ENCODE data around the gene TATDN2.

The TATDN2 gene

DNA sequence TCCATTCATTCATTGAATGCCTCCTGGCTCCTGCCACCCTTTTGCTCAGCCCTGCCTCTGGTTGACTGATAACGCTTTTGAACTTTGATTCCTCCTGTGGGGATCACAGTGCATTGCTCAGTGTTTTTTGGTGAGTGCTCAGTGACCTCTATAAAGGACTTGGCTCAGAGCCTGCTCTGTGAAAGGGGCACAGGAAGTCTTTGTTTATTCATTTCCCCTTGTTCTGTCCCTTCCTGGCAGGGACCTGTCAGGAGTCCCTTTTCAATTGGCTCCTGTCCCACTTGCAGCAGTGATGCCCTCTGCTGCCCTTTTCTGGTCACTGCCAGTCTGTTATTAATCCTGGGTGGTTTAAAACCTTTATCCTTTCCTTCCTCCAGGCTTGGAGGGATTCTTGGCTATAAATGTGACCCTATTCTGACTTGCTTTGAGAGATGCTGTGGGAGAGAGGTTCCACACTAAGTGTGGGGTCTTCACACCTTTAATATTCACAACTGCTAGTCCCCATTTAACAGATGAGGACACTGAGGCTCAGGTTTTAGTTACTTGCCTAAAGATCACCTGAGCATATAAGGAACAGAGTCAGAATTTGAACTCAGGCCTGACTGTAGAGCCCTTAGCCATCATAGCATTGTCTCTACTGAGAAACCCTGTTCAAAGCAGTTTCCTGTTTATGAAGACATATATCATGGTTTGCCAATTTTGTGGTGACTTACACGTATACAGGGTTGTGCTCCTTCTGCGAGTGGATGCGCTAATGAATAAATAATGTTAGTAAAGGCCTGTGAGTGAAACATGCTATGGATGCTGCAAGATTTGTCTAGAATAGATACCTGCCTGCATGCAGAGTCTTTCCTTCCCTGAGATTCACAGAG is 23.2 kb upstream of the TATDN2 start:
- ChIA-PET CTCF (no interaction called here), POLR2A (ENCODE audit: low non-redundant PET) (no interaction called here)
- peak; percentile 42 for DNase-seq (ENCODE audit: low spot score)
- H3K27ac ChIP-seq, result no peak overlapping the region
- TF ChIP-seq, protein P1, sequence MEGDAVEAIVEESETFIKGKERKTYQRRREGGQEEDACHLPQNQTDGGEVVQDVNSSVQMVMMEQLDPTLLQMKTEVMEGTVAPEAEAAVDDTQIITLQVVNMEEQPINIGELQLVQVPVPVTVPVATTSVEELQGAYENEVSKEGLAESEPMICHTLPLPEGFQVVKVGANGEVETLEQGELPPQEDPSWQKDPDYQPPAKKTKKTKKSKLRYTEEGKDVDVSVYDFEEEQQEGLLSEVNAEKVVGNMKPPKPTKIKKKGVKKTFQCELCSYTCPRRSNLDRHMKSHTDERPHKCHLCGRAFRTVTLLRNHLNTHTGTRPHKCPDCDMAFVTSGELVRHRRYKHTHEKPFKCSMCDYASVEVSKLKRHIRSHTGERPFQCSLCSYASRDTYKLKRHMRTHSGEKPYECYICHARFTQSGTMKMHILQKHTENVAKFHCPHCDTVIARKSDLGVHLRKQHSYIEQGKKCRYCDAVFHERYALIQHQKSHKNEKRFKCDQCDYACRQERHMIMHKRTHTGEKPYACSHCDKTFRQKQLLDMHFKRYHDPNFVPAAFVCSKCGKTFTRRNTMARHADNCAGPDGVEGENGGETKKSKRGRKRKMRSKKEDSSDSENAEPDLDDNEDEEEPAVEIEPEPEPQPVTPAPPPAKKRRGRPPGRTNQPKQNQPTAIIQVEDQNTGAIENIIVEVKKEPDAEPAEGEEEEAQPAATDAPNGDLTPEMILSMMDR (conservative IDR thresholded peaks at IDR 0.05; ENCODE audit: low read depth), result peak; percentile 87

DNA sequence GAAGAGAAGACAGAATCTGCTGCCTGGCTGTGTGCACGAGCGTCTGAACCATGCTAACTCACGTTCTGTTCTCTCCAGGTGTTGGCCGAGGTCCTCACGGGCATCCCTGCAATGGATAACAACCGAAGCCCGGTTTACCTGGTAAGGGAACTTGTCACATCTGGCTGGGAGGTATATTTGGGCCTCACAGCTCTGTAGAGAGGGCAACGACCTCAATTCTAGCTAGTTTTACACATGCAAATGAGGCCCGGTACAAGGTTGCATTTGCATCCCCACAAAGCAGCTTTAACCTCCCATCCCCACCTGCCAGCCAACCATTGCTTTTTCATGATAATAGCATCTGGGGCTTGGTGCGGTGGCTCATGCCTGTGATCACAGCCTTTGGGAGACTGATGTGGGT is 22.0 kb upstream of the TATDN2 start:
- H3K27ac ChIP-seq, result no peak overlapping the region
- TF ChIP-seq, protein P1 (conservative IDR thresholded peaks at IDR 0.05; ENCODE audit: low read depth), result no peak
- ChIA-PET CTCF (interaction anchor here (0.7 kb wide), 1 partner anchor 510 kb away, joined by 3 read pairs; no protein-coding TSS in a partner anchor), POLR2A (ENCODE audit: low non-redundant PET) (no interaction called here)
- DNase-seq (ENCODE audit: low spot score), result no peak

DNA sequence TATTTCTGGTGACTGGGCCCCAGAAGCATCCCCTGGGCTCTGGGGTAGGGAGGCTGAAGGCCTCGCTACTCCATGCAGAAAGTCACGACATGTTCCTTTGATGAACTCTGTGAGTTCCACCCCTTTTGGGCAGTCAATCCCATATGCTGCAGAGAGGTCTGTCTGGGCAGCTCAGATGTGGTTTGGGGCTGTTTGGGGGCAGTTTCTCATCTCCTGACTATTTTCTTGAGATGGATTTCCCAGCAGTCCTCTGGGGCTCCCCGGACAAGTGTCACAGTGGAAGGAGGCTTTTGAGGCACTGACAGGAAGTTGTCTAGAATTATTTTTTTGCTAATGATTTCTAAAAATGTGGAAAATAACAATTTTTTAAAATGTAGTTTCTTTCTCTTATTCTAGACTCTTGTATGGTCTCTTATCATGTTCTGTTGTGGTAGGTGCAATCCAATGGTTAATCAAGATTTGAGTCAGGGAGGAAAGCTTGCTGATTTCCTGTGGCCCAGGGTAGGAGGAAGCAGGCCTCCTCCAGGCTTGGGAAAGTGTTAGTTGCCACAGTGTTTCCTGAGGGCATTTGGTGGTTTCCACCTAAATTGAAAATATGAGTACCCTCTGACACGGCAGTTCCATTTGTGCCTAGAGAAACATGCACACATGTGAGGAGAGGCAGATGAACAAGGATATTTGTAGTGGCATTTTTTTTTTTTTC is 19.9 kb upstream of the TATDN2 start:
- POLR2A ChIA-PET (ENCODE audit: low non-redundant PET), result no interaction called here
- no peak for DNase-seq (ENCODE audit: low spot score)
- TF ChIP-seq, protein P1 (conservative IDR thresholded peaks at IDR 0.05; ENCODE audit: low read depth), result no peak
- CTCF ChIA-PET, result interaction anchor here (0.6 kb wide), 1 partner anchor 264 kb away, joined by 4 read pairs; no protein-coding TSS in a partner anchor
- no peak overlapping the region for H3K27ac ChIP-seq

DNA sequence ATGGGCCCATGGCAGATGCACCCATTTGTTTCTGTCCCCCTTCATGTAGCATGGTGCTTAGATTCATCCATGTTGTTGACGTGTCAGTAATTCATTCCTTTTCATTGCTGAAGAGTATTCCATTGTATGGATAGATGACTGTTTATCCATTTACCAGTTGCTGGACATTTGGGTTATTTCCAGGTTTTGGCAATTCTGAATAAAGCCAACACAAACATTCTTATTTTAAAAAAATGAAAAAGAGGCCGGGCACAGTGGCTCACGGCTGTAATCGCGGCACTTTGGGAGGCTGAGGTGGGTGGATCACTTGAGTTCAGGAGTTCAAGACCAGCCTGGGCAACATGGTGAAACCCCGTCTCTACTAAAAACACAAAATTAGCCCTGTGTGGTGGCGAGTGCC is 18.7 kb upstream of the TATDN2 start:
- TF ChIP-seq, protein P1 (conservative IDR thresholded peaks at IDR 0.05; ENCODE audit: low read depth), result no peak
- no peak for DNase-seq (ENCODE audit: low spot score)
- CTCF ChIA-PET, result no interaction called here
- POLR2A ChIA-PET (ENCODE audit: low non-redundant PET), result no interaction called here
- H3K27ac ChIP-seq, result no peak overlapping the region

DNA sequence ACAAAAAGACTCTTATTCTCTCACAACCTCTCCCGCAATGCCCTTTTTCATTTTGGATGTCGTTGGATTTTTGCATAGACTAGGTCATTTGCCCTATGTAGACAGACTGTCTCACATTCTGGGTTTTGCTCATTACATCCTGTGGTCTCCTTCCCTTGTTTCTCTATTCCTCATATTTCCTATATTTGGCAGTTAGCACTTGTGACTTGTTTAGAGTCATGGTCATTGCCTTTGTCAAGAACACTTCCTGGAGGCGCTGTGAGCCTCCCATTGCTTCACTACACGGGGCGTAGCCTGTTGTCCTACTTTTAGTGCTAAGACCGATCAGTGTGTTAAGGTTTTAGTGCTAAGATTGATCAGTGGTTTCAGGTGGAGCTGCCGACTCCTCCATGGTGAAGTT is 16.1 kb upstream of the TATDN2 start:
- DNase-seq (ENCODE audit: low spot score), result no peak
- no peak overlapping the region for H3K27ac ChIP-seq
- ChIA-PET POLR2A (ENCODE audit: low non-redundant PET) (no interaction called here), CTCF (interaction anchor here (0.6 kb wide), 1 partner anchor 88 kb away, joined by 4 read pairs; no protein-coding TSS in a partner anchor)
- TF ChIP-seq, protein P1 (conservative IDR thresholded peaks at IDR 0.05; ENCODE audit: low read depth), result no peak

DNA sequence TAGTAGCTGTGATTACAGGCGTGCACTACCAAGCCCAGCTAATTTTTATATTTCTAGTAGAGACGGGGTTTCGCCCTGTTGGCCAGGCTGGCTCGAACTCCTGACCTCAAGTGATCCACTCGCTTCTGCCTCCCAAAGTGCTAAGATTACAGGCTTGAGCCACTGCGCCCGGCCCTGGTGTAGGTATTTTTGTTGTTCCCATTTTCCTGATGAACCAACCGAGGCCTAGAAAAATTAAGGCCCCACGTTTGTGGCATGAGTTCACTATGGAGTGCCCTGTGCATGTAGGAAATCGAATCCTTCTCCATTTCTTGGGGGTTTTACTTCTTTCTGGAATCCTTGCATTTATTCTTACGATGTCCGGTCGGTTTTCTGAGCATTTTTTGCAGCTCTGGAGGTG is 14.3 kb upstream of the TATDN2 start:
- ChIA-PET CTCF (no interaction called here), POLR2A (ENCODE audit: low non-redundant PET) (no interaction called here)
- DNase-seq (ENCODE audit: low spot score), result no peak
- TF ChIP-seq, protein P1 (conservative IDR thresholded peaks at IDR 0.05; ENCODE audit: low read depth), result no peak
- H3K27ac ChIP-seq, result no peak overlapping the region

Measured in RWPE1 (cell line).